CD4-positive, alpha-beta T cell (primary cell): ENCODE measurements around the gene TMPRSS9. TPM values are rescaled to one million over a fixed set of nuclear protein-coding genes. Genes with fewer than 3 reads are reported as not detected.

Experiments used
- ATAC-seq: fragments of 200-7000 bp; cut with Tn5 transposase; one replicate; pipeline ENCODE4 v1.10.0; 2022; ENCODE audit warnings: mild to moderate bottlenecking; ENCODE audit not compliant: poor library complexity
- CTCF ChIA-PET: fragments of 350-600 bp; sonication (Branson Sonifier 250); formaldehyde crosslinking; loops from one replicate; lab custom pipeline; 2021; ENCODE audit warnings: antibody characterized with exemption, inconsistent platforms; lab: Charles Lee
- POLR2A ChIA-PET: fragments of 350-600 bp; sonication (Branson Sonifier 250); formaldehyde crosslinking; loops from one replicate; lab custom pipeline; 2021; ENCODE audit warnings: antibody characterized with exemption, inconsistent platforms; lab: Charles Lee
- DNase-seq, 14 experiments: peaks; one replicate each; pipeline ENCODE4 v3.0.0-alpha.2; 2013 to 2020; ENCODE audit warnings: mixed read lengths in 2 of 14
- H3K27ac ChIP-seq, 2 donors: one replicate each; pipeline versions ENCODE4 v1.5.1 to v1.7.0; 2013; ENCODE audit warnings: low read length in 2 of 2, low read depth in 1 of 2, mild to moderate bottlenecking in 1 of 2
- H3K27me3 ChIP-seq, 2 experiments: 1 replicate in 1 of 2; 2 replicates in 1 of 2; pipeline versions ENCODE4 v1.6.1 to v1.7.0; 2013; ENCODE audit warnings: low read length in 2 of 2, control low read depth in 1 of 2, mild to moderate bottlenecking in 1 of 2, moderate library complexity in 1 of 2; ENCODE audit not compliant: insufficient read depth in 2 of 2, control insufficient read depth in 1 of 2
- H3K36me3 ChIP-seq: one replicate; pipeline ENCODE4 v1.6.1; 2013; ENCODE audit warnings: low read length, control low read depth; ENCODE audit not compliant: insufficient read depth
- H3K4me1 ChIP-seq: one replicate; pipeline ENCODE4 v1.6.1; 2013; ENCODE audit warnings: low read length, control low read depth; ENCODE audit not compliant: insufficient read depth
- H3K4me3 ChIP-seq: one replicate; pipeline ENCODE4 v1.5.1; 2013; ENCODE audit warnings: mild to moderate bottlenecking, low read length, moderate library complexity
- H3K9me3 ChIP-seq, 2 experiments: 1 replicate in 1 of 2; 2 replicates in 1 of 2; pipeline versions ENCODE4 v1.6.1 to v1.7.0; 2013; ENCODE audit warnings: low read length in 2 of 2, mild to moderate bottlenecking in 2 of 2, control low read depth in 1 of 2, moderate library complexity in 1 of 2; ENCODE audit not compliant: control insufficient read depth in 1 of 2, insufficient read depth in 1 of 2
- H3K27ac Mint-ChIP-seq: one replicate; pipeline ENCODE4 v1.8.0; 2020; ENCODE audit warnings: mixed read lengths
- H3K27me3 Mint-ChIP-seq: one replicate; pipeline ENCODE4 v1.8.0; 2021; ENCODE audit warnings: mixed read lengths
- H3K36me3 Mint-ChIP-seq: one replicate; pipeline ENCODE4 v1.8.0; 2021; ENCODE audit warnings: low read depth, mixed read lengths
- H3K4me1 Mint-ChIP-seq: one replicate; pipeline ENCODE4 v1.8.0; 2021; ENCODE audit warnings: low read depth, mixed read lengths
- H3K4me3 Mint-ChIP-seq: one replicate; pipeline ENCODE4 v1.8.0; 2020; ENCODE audit warnings: mild to moderate bottlenecking, mixed read lengths
- H3K9me3 Mint-ChIP-seq: one replicate; pipeline ENCODE4 v1.8.0; 2020; ENCODE audit warnings: mixed read lengths
- intact Hi-C, 2 experiments: fragments of 100-400 bp; cut with DNase I in 1 of 2; cut with micrococcal nuclease in 1 of 2; formaldehyde crosslinking; loops; one replicate each; pipeline versions ENCODE4 v1.15.1 to v1.9.0; 2023 to 2025; cut with DNase I, micrococcal nuclease
- total RNA-seq, 174 experiments: library from RNA in 2 of 174; stranded (reverse) in 2 of 174; gene quantifications; one replicate each; pipeline ENCODE4 v1.2.3 and lab custom pipeline; 2021 to 2026
- TF ChIP-seq, protein P1 (sequence below): fragments of 200-600 bp; IDR thresholded peaks from one replicate; pipeline ENCODE4 v1.8.0; 2022; ENCODE audit warnings: antibody characterized with exemption, mild to moderate bottlenecking

Gene TMPRSS9
- total RNA-seq, 2 experiments from 2014 or later: not detected

DNA sequence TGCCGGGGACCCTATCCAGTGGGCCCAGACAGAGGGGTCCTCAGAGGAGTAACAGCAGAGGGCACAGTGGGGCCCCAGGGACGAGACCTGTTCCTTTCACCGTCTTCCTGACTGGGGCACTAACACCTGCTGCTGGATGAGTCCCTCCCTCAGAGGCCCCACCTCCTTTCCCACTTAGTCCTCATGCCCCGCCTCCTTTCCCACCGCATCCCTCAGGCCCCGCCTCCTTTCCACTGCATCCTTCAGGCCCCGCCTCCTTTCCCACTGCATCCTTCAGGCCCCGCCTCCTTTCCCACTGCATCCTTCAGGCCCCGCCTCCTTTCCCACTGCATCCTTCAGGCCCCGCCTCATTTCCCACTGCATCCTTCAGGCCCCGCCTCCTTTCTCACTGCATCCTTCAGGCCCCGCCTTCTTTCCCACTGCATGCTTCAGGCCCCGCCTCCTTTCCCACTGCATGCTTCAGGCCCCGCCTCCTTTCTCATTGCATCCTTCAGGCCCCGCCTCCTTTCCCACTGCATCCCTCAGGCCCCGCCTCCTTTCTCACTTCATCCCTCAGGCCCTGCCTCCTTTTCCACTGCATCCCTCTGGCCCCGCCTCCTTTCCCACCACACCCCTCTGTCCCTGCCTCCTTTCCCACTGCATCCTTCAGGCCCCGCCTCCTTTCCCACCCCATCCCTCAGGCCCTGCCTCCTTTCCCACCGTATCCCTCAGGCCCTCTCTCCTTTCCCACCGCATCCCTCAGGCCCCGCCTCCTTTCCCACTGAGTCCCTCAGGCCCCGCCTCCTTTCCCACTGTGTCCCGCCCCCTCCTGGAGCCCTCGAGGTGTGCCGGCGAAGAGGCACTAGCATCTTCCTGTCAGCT, 24.8 kb upstream of the TMPRSS9 start:
- peaks cover 10% of the 10 kb centered on the region for H3K36me3 ChIP-seq
- peaks cover 39% of the 10 kb centered on the region for H3K4me1 ChIP-seq
- no peaks in the 10 kb centered on the region for H3K27me3 ChIP-seq
- H3K27me3 Mint-ChIP-seq: no peaks in the 10 kb centered on the region
- no peak overlapping the region for H3K4me3 ChIP-seq
- H3K9me3 Mint-ChIP-seq: no peaks in the 10 kb centered on the region
- H3K9me3 ChIP-seq: peaks cover 0 to 6% of the 10 kb centered on the region in 2 experiments
- no peak for ATAC-seq
- H3K27ac Mint-ChIP-seq: peak overlapping the region; percentile 74
- peaks cover 36% of the 10 kb centered on the region for H3K4me1 Mint-ChIP-seq
- H3K27ac ChIP-seq: no peak overlapping the region
- POLR2A ChIA-PET: no interaction called here
- peaks cover 16% of the 10 kb centered on the region for H3K36me3 Mint-ChIP-seq
- H3K4me3 Mint-ChIP-seq: peak overlapping the region; percentile 23
- TF ChIP-seq, protein P1, sequence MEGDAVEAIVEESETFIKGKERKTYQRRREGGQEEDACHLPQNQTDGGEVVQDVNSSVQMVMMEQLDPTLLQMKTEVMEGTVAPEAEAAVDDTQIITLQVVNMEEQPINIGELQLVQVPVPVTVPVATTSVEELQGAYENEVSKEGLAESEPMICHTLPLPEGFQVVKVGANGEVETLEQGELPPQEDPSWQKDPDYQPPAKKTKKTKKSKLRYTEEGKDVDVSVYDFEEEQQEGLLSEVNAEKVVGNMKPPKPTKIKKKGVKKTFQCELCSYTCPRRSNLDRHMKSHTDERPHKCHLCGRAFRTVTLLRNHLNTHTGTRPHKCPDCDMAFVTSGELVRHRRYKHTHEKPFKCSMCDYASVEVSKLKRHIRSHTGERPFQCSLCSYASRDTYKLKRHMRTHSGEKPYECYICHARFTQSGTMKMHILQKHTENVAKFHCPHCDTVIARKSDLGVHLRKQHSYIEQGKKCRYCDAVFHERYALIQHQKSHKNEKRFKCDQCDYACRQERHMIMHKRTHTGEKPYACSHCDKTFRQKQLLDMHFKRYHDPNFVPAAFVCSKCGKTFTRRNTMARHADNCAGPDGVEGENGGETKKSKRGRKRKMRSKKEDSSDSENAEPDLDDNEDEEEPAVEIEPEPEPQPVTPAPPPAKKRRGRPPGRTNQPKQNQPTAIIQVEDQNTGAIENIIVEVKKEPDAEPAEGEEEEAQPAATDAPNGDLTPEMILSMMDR: no peak
- intact Hi-C loops: no loop called here
- CTCF ChIA-PET: no interaction called here
- DNase-seq: no peak

- Mint-ChIP-seq H3K27ac (peak overlapping the region; percentile 74), H3K9me3 (no peaks in the 10 kb centered on the region), H3K36me3 (peaks cover 16% of the 10 kb centered on the region), H3K27me3 (no peaks in the 10 kb centered on the region), H3K4me3 (peak overlapping the region; percentile 23), H3K4me1 (peaks cover 30% of the 10 kb centered on the region)
- CTCF ChIA-PET: no interaction called here
- intact Hi-C loops: no loop called here
- Histone ChIP-seq H3K27ac (no peak overlapping the region), H3K4me3 (no peak overlapping the region), H3K27me3 (no peaks in the 10 kb centered on the region), H3K9me3 (peaks cover 0 to 6% of the 10 kb centered on the region in 2 experiments), H3K4me1 (peaks cover 32% of the 10 kb centered on the region), H3K36me3 (peaks cover 11% of the 10 kb centered on the region)
- no peak for ATAC-seq
- DNase-seq: no peak
- POLR2A ChIA-PET: no interaction called here
- TF ChIP-seq, protein P1: no peak
Measured at GRCh38 chr19:2335848-2336247, 24.2 kb upstream of the TMPRSS9 start.

DNA sequence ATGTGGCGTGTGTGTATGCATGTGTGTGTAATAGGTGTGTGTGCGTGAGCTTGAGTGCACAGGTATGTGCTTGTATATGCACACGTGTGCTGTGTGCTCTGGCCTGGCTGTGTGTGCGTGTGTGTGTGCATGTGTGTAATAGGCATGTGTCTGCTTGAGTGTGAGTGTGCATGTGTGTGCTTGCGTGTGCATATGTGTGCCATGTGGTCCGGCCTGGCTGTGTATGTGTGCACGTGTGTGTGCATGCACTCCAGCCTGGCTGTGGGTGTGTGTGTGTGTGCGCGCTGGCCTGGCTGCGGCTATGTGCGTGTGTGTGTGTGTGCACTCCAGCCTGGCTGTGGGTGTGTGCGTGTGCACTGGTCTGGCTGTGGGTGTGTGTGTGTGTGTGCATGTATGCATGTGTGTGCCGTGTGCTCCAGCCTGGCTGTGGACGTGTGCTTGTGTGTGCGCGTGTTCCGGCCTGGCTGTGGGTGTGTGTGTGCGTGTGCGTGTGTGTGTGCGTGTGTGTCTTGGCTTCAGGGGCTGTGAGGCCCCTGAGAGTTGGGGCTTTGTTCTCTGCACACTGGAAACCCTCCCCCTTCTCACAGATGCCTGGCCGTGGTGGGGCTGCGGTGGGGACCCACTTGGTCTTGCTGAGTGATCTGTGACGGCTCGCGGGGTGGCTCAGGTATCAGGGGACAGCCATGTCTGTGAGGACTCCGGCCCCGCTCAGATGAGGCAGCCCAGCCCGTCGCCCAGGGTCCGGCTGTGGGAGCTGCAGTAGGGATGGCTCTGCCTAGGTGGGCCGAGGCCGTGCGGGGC, 23.3 kb upstream of the TMPRSS9 start:
- Mint-ChIP-seq H3K9me3 (no peaks in the 10 kb centered on the region), H3K27ac (peak overlapping the region; percentile 74), H3K36me3 (peaks cover 20% of the 10 kb centered on the region), H3K27me3 (no peaks in the 10 kb centered on the region), H3K4me3 (no peak overlapping the region), H3K4me1 (peaks cover 21% of the 10 kb centered on the region)
- Histone ChIP-seq H3K4me1 (peaks cover 23% of the 10 kb centered on the region), H3K27ac (no peak overlapping the region), H3K36me3 (peaks cover 18% of the 10 kb centered on the region), H3K9me3 (peaks cover 0 to 6% of the 10 kb centered on the region in 2 experiments), H3K4me3 (no peak overlapping the region), H3K27me3 (no peaks in the 10 kb centered on the region)
- TF ChIP-seq, protein P1: no peak
- ChIA-PET CTCF (no interaction called here), POLR2A (no interaction called here)
- intact Hi-C loops: no loop called here
- no peak for DNase-seq
- no peak for ATAC-seq
